NCI-H2081 treated with DMSO at 0.1 percent for 48 hours (cell line): ENCODE results near the gene ZNF511.
"Not testable (repeated sequence)": the region's sequence is repeated elsewhere in the genome, so short reads cannot be mapped to it uniquely, and the experiment has no call there.

Experiments used
- DNase-seq: peaks from one replicate; lab custom pipeline; 2025; lab: John Stamatoyannopoulos, UW

Gene ZNF511

DNA sequence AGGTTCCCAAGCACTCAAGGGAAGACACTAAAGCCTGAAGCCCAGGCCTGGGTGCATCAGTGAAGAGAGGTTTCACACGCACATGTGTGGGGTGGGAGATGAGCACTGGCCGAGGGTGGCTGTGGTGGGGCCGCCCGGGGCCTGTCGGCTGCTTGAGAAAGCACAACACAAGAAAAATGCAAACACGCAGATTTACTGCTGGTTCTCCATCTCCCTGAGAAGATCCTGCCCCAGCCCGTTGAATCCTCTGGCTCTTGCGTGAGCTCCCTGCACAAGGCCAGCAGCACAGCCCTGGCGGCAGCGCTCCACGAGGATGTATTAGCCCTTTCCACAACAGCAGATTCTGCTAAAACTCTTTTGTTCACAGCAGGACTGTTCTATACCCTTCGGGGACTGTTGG lies 6.2 kb downstream of the ZNF511 start:
- no peak for DNase-seq

GRCh38 chr10:133315847-133316246 lies 7.1 kb downstream of the ZNF511 start:
- DNase-seq = no peak

DNA sequence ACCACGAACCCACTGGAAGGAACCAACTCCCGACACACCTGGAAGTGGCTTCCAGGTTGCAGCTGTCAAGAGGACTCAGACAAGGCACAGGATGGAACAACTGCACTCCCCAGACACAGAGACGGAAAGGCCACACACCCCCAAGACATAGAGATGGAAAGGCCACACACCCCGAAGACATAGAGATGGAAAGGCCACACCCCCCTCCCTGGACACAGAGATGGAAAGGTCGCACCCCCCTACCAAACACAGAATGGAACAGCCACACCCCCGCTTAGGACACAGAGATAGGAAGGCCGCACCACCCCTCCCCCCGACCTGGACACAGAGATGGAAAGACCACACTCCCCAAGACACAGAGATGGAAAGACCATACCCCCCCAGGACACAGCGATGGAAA lies 7.6 kb downstream of the ZNF511 start:
- DNase-seq = no peak

- no peak for DNase-seq
Observed at GRCh38 chr10:133316732-133317131, 8.0 kb downstream of the ZNF511 start.

DNA sequence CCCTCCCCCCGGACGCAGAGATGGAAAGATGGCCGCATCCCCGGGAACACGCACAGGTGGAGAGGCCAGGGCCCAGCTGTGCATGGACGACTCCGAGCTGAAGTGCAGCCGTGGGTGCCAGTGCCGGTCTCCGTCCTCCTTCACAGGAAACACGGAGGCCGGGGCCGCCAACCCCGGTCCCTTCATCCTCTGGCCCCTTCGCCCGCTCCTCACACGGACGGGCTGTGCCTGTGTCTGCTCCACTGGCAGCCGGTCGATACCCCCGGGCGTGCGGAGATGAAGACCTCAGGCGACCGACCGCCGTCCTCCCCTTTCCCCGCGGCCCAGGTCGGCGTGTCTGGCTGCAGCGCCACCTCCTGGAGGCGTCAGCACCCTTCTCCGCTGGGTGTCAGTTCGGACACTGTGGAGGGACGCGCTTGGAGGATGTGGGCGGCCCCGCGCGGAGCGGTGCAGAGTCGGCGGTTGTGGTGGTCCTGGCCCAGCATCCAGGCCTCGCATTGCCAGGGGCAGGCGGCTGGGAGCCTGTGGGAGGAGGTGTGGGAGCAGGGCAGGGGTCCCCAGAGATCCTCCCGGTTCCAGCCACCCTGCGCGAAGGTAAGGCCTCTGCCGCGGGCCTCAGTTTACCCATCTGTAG lies 9.9 kb downstream of the ZNF511 start:
- DNase-seq = no peak

DNA sequence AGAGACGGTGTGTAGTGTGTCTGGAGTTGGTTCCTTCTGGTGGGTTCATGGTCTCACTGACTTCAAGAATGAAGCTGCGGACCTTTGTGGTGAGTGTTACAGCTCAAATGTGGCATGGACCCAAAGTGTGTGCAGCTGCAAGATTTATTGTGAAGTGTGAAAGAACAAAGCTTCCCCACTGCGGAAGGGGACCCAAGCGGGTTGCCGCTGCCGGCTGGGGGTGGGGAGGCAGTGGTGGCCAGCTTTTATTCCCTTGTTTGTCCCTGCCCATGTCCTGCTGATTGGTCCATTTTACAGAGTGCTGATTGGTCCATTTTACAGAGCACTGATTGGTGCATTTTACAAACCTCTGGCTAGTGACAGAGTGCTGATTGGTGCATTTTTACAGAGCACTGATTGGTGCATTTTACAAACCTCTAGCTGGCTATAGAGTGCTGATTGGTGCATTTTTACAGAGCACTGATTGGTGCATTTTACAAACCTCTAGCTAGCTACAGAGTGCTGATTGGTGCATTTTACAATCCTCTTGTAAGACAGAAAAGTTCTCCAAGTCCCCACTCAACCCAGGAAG lies 12.2 kb downstream of the ZNF511 start:
- DNase-seq = not testable (repeated sequence)

- DNase-seq = not testable (repeated sequence)
Observed at GRCh38 chr10:133322064-133322709, 13.5 kb downstream of the ZNF511 start.

- DNase-seq = no peak
Observed at GRCh38 chr10:133324198-133324792, 15.6 kb downstream of the ZNF511 start.

GRCh38 chr10:133324857-133325260 lies 16.1 kb downstream of the ZNF511 start:
- DNase-seq = no peak

DNA sequence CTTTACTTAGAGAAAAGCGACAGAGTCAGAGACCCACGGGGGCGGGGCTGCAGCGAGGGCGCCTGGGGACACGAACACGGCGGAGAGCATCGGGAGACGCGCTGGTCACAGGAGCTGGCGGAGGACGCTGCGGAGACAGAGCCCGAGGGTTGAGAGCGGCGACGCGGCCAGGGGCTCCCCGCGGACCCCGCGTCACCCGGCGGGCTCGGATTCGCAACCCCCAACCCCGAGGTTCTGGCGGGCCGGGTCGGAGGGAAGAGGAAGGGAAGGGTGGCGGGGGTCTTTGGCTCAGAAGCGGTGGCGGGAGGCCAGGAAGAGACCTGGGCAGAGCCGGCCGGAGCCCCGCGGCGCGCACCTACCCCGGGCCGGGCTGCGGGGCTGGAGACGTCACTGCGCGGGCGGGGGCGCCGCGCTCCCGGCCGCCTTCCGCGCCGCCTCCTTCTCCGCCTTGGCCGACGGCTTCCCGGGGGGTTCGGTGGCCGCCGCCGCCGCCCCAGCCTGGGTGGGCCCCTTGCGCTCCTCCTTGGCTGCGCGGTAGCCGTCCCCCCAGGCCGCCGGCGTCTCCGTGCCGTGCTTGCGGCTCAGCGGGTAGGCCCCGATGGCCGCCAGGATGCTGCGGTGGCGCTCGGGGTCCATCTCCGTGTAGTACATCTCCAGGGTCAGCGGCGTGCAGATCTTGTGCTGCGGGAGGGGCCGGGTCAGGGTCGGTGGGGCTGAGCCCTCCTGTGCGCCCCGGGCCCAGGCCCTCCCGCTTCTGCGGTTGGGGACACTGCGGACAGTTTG lies 16.9 kb downstream of the ZNF511 start:
- no peak for DNase-seq

DNA sequence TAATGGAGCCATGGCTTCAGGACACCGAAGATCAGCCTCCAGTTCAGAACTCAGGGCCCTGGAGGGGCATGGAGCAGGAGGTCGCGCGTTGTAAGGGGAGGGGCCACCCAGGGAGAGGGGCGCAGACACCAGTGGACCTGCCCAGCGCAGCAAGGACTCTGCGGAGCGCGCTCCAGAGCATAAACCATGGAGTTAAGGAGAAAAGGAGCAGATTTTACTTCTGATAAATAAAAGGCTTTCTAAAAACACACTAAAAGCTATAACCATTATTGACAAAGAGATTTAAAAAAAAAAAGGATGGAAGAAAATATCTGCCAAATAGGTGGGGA lies 17.5 kb downstream of the ZNF511 start:
- DNase-seq = no peak

GRCh38 chr10:133326745-133327650 lies 18.3 kb downstream of the ZNF511 start:
- no peak for DNase-seq

- DNase-seq = no peak
Observed at GRCh38 chr10:133327651-133328357, 19.1 kb downstream of the ZNF511 start.

GRCh38 chr10:133328358-133329343 lies 19.9 kb downstream of the ZNF511 start:
- no peak for DNase-seq

GRCh38 chr10:133329491-133330202 lies 20.9 kb downstream of the ZNF511 start:
- DNase-seq = no peak

DNA sequence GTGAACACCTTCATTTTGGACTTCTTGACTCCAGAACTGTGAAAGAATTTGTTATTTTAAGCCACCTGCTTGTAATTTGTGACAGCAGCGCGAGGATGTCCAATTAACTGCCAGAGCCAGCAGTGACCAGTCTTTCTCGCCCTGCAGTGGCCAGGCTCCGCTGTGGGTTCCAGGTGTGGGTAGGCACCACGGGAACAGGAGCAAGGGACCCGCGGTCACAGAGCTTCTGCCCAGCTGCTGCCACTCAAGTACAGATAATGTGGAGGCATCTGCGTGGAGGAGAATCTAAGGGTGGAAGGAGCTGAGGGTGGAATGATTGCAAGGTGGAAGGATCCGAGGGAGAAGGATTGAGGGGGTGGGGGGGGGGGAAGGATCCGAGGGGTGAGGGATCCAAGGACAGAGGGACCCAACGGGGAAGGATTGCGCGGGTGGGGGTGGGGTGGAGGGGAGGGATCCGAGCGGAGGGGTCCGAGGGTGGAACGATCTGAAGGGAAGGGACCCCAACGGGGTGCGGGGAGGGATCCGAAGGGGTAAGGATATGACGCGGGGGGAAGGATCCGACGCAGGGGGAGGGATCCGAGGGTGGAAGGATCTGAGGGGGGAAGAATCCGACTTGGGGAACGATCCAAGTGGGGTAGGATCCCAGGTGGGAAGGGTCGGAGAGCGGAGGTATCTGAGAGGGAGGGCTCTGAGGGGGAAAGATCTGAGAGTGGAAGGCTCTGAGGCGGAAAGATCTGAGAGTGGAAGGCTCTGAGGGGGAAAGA lies 24.4 kb downstream of the ZNF511 start:
- DNase-seq = no peak

DNA sequence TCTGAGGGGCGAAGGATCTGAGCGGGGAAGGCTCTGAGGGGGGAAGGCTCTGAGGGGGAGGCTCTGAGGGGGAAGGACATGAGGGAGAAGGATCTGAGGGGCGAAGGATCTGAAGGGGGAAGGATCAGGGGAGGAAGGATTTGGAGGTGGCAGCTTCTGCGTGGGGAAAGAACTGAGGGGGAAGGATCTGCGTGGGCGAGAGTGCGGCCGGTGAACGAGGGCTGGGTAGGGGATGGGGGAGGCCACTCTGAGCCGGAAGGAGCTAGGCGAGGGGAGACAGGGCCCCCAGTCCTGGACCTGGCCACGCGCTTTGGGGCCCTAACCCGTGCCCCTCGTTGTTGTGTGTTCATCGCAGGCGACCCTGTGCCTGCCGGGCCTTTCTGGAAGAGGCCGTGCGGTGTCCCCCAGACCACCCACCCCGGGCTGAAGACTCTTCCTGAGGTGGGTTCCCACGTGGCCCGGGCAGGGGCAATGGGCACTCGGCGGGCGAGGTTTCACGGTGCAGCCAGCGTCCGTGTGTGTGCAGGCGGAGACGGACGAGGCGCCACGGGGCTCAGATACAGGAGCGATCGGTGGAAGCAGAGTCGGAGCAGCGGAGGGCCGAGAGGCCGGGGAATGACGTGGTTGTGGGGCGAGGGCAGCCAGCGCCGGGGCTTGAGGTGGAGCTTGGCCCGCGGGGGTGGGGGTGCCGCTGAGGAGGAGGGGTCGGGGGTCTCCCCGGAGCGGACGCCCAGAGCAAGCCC lies 26.0 kb downstream of the ZNF511 start:
- no peak for DNase-seq
